ENCODE data around the gene AGAP1.

AGAP1 gene

GRCh38 chr2:235492850-235493344, 946 bp upstream of the AGAP1 start:
- DNase-seq, result no peak

GRCh38 chr2:235493402-235493774, 455 bp upstream of the AGAP1 start:
- no peak for DNase-seq

- peak; percentile 78 for DNase-seq
Measured at GRCh38 chr2:235494716-235495372, 1.0 kb downstream of the AGAP1 start.

- DNase-seq, result peak; percentile 78
Measured at GRCh38 chr2:235495373-235496238, 1.8 kb downstream of the AGAP1 start.

GRCh38 chr2:235496239-235496621, 2.4 kb downstream of the AGAP1 start:
- DNase-seq, result no peak

GRCh38 chr2:235497096-235497495, 3.3 kb downstream of the AGAP1 start:
- no peak for DNase-seq

- DNase-seq, result no peak
Measured at GRCh38 chr2:235498541-235498940, 4.7 kb downstream of the AGAP1 start.

- no peak for DNase-seq
Measured at GRCh38 chr2:235498946-235499812, 5.3 kb downstream of the AGAP1 start.

GRCh38 chr2:235500110-235500760, 6.4 kb downstream of the AGAP1 start:
- no peak for DNase-seq

- no peak for DNase-seq
Measured at GRCh38 chr2:235500761-235501672, 7.2 kb downstream of the AGAP1 start.

- DNase-seq, result no peak
Measured at GRCh38 chr2:235501673-235502031, 7.8 kb downstream of the AGAP1 start.

GRCh38 chr2:235502336-235502735, 8.5 kb downstream of the AGAP1 start:
- no peak for DNase-seq

GRCh38 chr2:235504441-235505180, 10.8 kb downstream of the AGAP1 start:
- no peak for DNase-seq

- DNase-seq, result no peak
Measured at GRCh38 chr2:235505181-235505741, 11.4 kb downstream of the AGAP1 start.

- no peak for DNase-seq
Measured at GRCh38 chr2:235506291-235506996, 12.6 kb downstream of the AGAP1 start.

- DNase-seq, result no peak
Measured at GRCh38 chr2:235506997-235507615, 13.3 kb downstream of the AGAP1 start.

- no peak for DNase-seq
Measured at GRCh38 chr2:235507928-235508327, 14.1 kb downstream of the AGAP1 start.

GRCh38 chr2:235508371-235509160, 14.7 kb downstream of the AGAP1 start:
- no peak for DNase-seq

- no peak for DNase-seq
Measured at GRCh38 chr2:235510318-235510717, 16.5 kb downstream of the AGAP1 start.

All from OCI-M1 (cell line).